Subcutaneous abdominal adipose tissue (tissue), 5 donors: ENCODE data around the gene CSTPP1.

Experiments
- H3K27ac ChIP-seq: one replicate; pipeline ENCODE4 v1.7.0; 2013; ENCODE audit warnings: low read depth, mild to moderate bottlenecking, inconsistent platforms, low read length, moderate library complexity
- H3K27me3 ChIP-seq, 5 donors: one replicate each; pipeline ENCODE4 v1.7.0; 2013; ENCODE audit warnings: low read length in 5 of 5, inconsistent platforms in 1 of 5; ENCODE audit not compliant: control insufficient read depth in 5 of 5, insufficient read depth in 4 of 5
- H3K36me3 ChIP-seq, 5 donors: one replicate each; pipeline ENCODE4 v1.7.0; 2013; ENCODE audit warnings: low read length in 5 of 5; ENCODE audit not compliant: control insufficient read depth in 5 of 5, insufficient read depth in 5 of 5
- H3K4me1 ChIP-seq, 5 donors: one replicate each; pipeline ENCODE4 v1.7.0; 2013; ENCODE audit warnings: low read length in 5 of 5, mild to moderate bottlenecking in 3 of 5, moderate library complexity in 1 of 5; ENCODE audit not compliant: control insufficient read depth in 5 of 5, insufficient read depth in 5 of 5
- H3K4me3 ChIP-seq, 5 donors: one replicate each; pipeline ENCODE4 v1.7.0; 2013; ENCODE audit warnings: low read length in 5 of 5, low read depth in 1 of 5
- H3K9ac ChIP-seq, 5 donors: one replicate each; pipeline ENCODE4 v1.7.0; 2013; ENCODE audit warnings: low read length in 5 of 5, mild to moderate bottlenecking in 4 of 5, moderate library complexity in 3 of 5
- H3K9me3 ChIP-seq, 5 donors: one replicate each; pipeline ENCODE4 v1.7.0; 2013; ENCODE audit warnings: low read length in 5 of 5; ENCODE audit not compliant: control insufficient read depth in 5 of 5
- donor health status: healthy.
- donor health status: healthy.
- donor health status: healthy.
- donor health status: healthy.
- donor health status: healthy.

Gene CSTPP1

DNA sequence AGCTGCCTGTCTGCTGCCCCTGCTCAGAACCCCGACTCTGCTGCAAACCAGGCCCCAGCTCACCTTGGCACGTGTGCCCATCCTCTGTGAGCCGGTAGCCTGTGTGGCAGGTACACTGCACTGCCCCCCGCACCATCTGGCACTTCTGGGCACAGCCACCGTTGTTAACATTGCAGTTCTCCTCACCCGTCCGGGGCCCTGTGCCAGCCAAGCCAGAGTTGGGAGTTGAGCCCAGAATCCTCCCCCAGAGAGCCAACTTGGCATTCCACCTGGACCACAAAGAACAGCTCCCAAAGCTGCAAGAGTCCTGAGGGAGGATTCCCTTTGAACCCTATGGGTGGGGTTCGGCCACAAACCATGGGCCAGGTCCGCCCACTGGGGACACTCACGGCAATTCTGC, 40.7 kb upstream of the CSTPP1 start:
- H3K9me3 ChIP-seq = no peaks in the 10 kb centered on the region
- no peak overlapping the region for H3K27ac ChIP-seq
- peaks cover 0 to 7% (median 5%) of the 10 kb centered on the region in 5 donors for H3K4me1 ChIP-seq
- H3K4me3 ChIP-seq = no peak overlapping the region
- peaks cover 0 to 2% (median 0%) of the 10 kb centered on the region in 5 donors for H3K36me3 ChIP-seq
- H3K27me3 ChIP-seq = no peaks in the 10 kb centered on the region
- H3K9ac ChIP-seq = no peak overlapping the region

DNA sequence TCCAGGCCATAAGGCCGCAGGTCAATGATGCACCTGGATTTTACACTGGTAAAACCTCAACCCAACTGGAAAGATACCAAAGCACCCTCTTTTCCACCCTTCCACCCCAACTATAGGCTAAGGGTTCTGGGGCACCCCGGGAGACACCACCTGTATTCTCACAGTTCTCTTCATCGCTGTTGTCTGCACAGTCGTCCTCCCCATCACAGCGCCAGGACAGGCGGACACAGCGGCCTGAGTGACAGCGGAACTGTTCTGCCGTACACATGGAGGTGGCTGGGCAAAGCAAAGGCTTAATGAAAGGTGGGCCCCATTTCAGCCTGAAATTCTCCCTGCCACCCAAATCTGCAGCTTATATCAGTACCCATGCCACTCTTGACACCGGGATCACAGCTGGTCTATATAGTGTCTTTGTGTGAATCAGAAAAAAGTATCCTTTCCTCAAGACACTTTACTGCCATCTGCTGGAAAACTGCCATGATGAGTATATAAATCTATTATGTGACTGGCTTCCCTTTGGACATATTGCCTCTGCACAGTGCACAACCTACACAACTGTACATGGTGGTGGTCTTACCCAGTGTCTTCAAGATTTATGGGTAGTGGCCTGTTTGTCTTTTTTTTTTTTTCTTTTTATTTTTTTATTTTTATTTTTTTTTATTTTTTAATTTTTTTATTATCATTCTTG, 39.7 kb upstream of the CSTPP1 start:
- Histone ChIP-seq H3K27ac (no peak overlapping the region), H3K27me3 (no peaks in the 10 kb centered on the region), H3K36me3 (peaks cover 0 to 2% (median 0%) of the 10 kb centered on the region in 5 donors), H3K4me3 (no peak overlapping the region), H3K4me1 (peaks cover 0 to 7% (median 5%) of the 10 kb centered on the region in 5 donors), H3K9me3 (no peaks in the 10 kb centered on the region), H3K9ac (no peak overlapping the region)

DNA sequence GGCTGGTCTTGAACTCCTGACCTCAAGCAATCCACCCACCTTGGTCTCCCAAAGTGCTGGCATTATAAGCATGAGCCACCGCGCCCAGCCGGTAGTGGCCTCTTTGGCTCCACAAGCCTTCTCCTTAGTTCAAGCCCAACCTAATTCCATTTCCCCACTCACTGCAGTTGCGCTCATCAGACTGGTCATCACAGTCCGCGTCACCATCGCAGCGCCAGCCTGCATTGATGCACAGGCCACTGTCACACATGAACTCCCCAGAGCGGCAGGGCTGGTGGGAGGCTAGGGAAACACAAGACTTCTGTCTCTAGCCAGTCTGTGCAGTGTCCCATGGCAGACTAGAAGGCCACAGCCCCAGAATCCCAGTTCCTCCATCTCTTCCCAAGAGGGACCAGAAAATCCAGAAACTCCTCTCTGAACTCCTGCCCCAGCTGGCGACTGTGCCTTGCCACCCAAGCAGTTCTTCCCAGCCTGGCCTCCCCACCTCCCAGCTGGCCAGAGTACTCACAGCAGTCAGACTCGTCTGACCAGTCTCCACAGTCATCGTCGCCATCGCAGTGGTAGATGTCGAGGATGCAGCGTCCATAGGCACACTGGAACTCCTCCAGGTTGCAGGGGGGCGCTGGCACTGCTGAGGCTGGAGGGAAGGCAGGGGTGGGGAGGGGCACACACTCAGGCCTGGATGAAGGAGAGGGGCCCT, 38.0 kb upstream of the CSTPP1 start:
- Histone ChIP-seq H3K9me3 (no peaks in the 10 kb centered on the region), H3K36me3 (peaks cover 0 to 2% (median 0%) of the 10 kb centered on the region in 5 donors), H3K9ac (no peak overlapping the region), H3K4me3 (no peak overlapping the region), H3K27ac (no peak overlapping the region), H3K27me3 (no peaks in the 10 kb centered on the region), H3K4me1 (peaks cover 0 to 7% (median 5%) of the 10 kb centered on the region in 5 donors)

DNA sequence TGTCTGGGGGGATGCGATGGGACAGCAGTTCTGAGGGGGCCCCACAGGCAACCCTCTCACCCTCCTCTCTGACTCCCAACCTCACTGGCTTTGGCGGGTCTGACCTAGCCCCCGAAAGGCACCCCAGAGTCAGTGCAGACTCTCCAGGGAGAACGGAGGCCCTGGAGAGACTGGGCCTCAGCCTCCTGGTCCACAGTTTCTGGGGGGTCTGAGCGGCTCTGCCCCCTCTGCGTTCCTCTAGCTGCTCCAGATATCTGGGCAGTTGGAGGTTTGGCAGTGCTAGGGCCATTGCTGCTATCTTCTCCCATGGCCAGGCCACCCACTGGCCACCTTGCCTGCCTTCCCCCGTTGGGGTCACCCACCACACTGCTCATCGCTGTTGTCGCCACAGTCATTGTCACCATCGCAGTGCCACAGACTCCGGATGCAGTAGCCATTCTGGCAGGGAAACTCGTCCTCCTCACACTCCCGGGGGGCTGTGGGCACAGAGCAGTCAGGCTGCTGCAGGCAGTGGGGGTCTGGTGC, 37.0 kb upstream of the CSTPP1 start:
- H3K27me3 ChIP-seq = no peaks in the 10 kb centered on the region
- H3K9ac ChIP-seq = no peak overlapping the region
- H3K9me3 ChIP-seq = no peaks in the 10 kb centered on the region
- H3K4me3 ChIP-seq = no peak overlapping the region
- no peaks in the 10 kb centered on the region for H3K36me3 ChIP-seq
- H3K27ac ChIP-seq = no peak overlapping the region
- H3K4me1 ChIP-seq = peaks cover 0 to 7% (median 5%) of the 10 kb centered on the region in 5 donors

GRCh38 chr11:46900091-46900746, 36.3 kb upstream of the CSTPP1 start:
- Histone ChIP-seq H3K27ac (no peak overlapping the region), H3K27me3 (no peaks in the 10 kb centered on the region), H3K4me3 (no peak overlapping the region), H3K36me3 (no peaks in the 10 kb centered on the region), H3K9me3 (no peaks in the 10 kb centered on the region), H3K9ac (no peak overlapping the region), H3K4me1 (peaks cover 0 to 7% (median 5%) of the 10 kb centered on the region in 5 donors)

DNA sequence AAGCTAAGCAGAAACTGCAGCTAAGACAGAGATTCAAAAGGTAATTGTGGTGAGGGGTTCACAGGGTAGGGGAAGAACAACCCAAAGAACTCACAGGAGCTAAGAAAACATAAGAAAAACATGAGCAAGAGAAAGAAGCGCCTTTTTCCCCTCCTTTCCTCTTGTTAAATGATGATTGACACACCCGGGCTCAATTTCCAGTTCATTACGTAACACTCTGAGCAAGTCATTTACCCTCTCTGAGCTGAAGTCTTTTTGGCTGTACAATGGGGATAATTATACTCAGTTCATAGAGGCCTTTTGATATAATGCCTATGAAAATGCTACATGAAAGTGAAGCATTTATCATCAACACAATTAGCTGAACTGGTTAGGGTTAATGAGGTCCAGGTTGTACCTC, 35.4 kb upstream of the CSTPP1 start:
- Histone ChIP-seq H3K36me3 (no peaks in the 10 kb centered on the region), H3K4me1 (peaks cover 0 to 2% (median under 1%) of the 10 kb centered on the region in 5 donors), H3K9ac (no peak overlapping the region), H3K27me3 (no peaks in the 10 kb centered on the region), H3K4me3 (no peak overlapping the region), H3K27ac (no peak overlapping the region), H3K9me3 (no peaks in the 10 kb centered on the region)

- H3K4me1 ChIP-seq = peaks cover 0 to 2% (median 0%) of the 10 kb centered on the region in 5 donors
- H3K4me3 ChIP-seq = no peak overlapping the region
- H3K27ac ChIP-seq = no peak overlapping the region
- H3K36me3 ChIP-seq = no peaks in the 10 kb centered on the region
- H3K9me3 ChIP-seq = no peaks in the 10 kb centered on the region
- no peak overlapping the region for H3K9ac ChIP-seq
- no peaks in the 10 kb centered on the region for H3K27me3 ChIP-seq
Measured at GRCh38 chr11:46902694-46903093, 33.9 kb upstream of the CSTPP1 start.

DNA sequence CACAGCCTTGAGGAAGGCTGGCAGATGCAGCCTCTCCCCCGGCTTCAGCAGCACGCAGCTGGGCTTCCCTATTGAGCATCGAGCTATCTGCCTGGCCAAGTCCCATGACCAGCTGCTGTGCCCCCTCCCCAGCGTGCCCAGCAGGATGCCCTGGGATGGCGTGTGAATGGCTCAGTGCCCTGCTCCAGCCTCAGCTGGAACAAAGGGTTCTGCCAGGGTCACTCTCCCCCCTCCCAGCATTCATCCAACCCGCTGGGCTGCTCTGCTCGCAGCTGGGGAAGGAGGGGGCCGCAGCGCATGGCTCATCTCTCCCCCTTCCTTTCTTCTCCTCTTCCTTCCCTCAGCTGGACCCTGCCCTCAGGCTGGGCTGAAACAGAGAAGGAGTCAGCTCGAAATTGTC, 32.7 kb upstream of the CSTPP1 start:
- no peaks in the 10 kb centered on the region for H3K27me3 ChIP-seq
- no peak overlapping the region for H3K9ac ChIP-seq
- no peaks in the 10 kb centered on the region for H3K36me3 ChIP-seq
- no peaks in the 10 kb centered on the region for H3K9me3 ChIP-seq
- no peak overlapping the region for H3K27ac ChIP-seq
- no peak overlapping the region for H3K4me3 ChIP-seq
- H3K4me1 ChIP-seq = peaks cover 0 to 2% (median 0%) of the 10 kb centered on the region in 5 donors

DNA sequence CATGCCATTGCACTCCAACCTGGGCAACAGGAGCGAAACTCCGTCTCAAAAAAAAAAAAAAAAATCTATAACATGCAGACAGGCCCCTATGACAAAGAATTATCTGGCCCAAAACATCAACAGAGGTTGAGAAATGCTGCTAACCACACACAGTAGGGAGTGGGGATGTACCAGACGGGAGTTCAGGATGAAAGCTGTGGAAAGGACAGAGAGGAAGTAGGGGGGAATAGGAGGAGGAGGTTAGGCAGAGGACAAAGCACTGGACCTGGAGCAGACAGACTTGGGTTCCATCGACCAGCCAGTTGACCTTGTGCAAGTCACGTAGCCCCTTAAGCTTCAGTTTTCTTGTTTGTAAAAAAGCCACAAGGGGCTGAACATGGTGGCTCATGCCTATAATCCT, 30.8 kb upstream of the CSTPP1 start:
- Histone ChIP-seq H3K4me3 (no peak overlapping the region), H3K36me3 (no peaks in the 10 kb centered on the region), H3K27ac (no peak overlapping the region), H3K4me1 (peaks cover 0 to 2% (median 0%) of the 10 kb centered on the region in 5 donors), H3K27me3 (no peaks in the 10 kb centered on the region), H3K9ac (no peak overlapping the region), H3K9me3 (no peaks in the 10 kb centered on the region)

- Histone ChIP-seq H3K27ac (no peak overlapping the region), H3K9ac (no peak overlapping the region), H3K4me3 (no peak overlapping the region), H3K9me3 (no peaks in the 10 kb centered on the region), H3K4me1 (peaks cover 0 to 2% (median 0%) of the 10 kb centered on the region in 5 donors), H3K36me3 (no peaks in the 10 kb centered on the region), H3K27me3 (peaks cover 0 to 4% (median 0%) of the 10 kb centered on the region in 5 donors)
Measured at GRCh38 chr11:46906609-46907041, 29.9 kb upstream of the CSTPP1 start.
